GM12878 (cell line): ENCODE results near the gene KDELR1. TPM values are rescaled to one million over a fixed set of nuclear protein-coding genes. Genes with fewer than 3 reads are reported as not detected.

ENCODE experiments used
- ATAC-seq: fragments of 200-7000 bp; cut with Tn5 transposase; 3 replicates; pipeline ENCODE4 v1.9.1; 2020; ENCODE audit warnings: mild to moderate bottlenecking, moderate library complexity
- BruUV-seq: library from RNA; stranded (reverse); fragments of 400-500 nt; replicated peaks from 2 replicates; lab custom pipeline; 2021; lab: Mats Ljungman, UMichigan
- CTCF ChIA-PET: fragments of 300-600 bp; sonication (Branson Sonifier 250); formaldehyde crosslinking; extraction: SDS; loops from one replicate; lab custom pipeline; 2021; ENCODE audit warnings: inconsistent platforms; lab: Yijun Ruan, JAX
- POLR2A ChIA-PET: fragments of 350-600 bp; formaldehyde crosslinking; extraction: SDS; loops from one replicate; lab custom pipeline; 2021; ENCODE audit warnings: inconsistent platforms; lab: Charles Lee
- RAD21 ChIA-PET: fragments of 300-600 bp; sonication (Branson Sonifier 250); formaldehyde crosslinking; loops from one replicate; lab custom pipeline; 2023; ENCODE audit warnings: antibody characterized with exemption; ENCODE audit not compliant: unreplicated experiment; lab: Charles Lee
- SMC1A ChIA-PET: fragments of 300-600 bp; sonication (Branson Sonifier 250); formaldehyde crosslinking; loops from one replicate; lab custom pipeline; 2023; ENCODE audit not compliant: unreplicated experiment, uncharacterized antibody; lab: Charles Lee
- DNase-seq: peaks from one replicate; pipeline ENCODE4 v3.0.0-alpha.2; 2011; ENCODE audit warnings: low read depth, low spot score
- FAIRE-seq: peaks from 3 replicates; lab custom pipeline; 2011; peaks lifted over from hg19 to GRCh38; lab: Jason Lieb, UNC
- H2AFZ ChIP-seq: 2 replicates; pipeline ENCODE4 v1.6.0; 2011; ENCODE audit warnings: low read depth, low read length, control low read depth; ENCODE audit not compliant: control insufficient read depth
- H3K27ac ChIP-seq: 2 replicates; pipeline ENCODE4 v1.5.1; 2011; ENCODE audit warnings: control low read depth; ENCODE audit not compliant: control insufficient read depth, insufficient read depth
- H3K27me3 ChIP-seq, 2 experiments: replicated peaks in 1 of 2; 2 replicates each; pipeline versions ENCODE4 v1.6.0 to v1.6.1; 2011; ENCODE audit warnings: low read length in 1 of 2; ENCODE audit not compliant: control insufficient read depth in 2 of 2, insufficient read depth in 2 of 2
- H3K36me3 ChIP-seq, 2 experiments: 2 replicates each; pipeline ENCODE4 v1.5.1; 2011; ENCODE audit warnings: low read length in 1 of 2; ENCODE audit not compliant: control insufficient read depth in 2 of 2, insufficient read depth in 2 of 2
- H3K4me1 ChIP-seq: 2 replicates; pipeline ENCODE4 v1.6.1; 2011; ENCODE audit warnings: mild to moderate bottlenecking, low read length, moderate library complexity, mixed read lengths; ENCODE audit not compliant: control insufficient read depth, insufficient read depth
- H3K4me2 ChIP-seq: 2 replicates; pipeline ENCODE4 v1.6.0; 2011; ENCODE audit warnings: control low read depth; ENCODE audit not compliant: control insufficient read depth, insufficient read depth
- H3K4me3 ChIP-seq: fragments of 200-600 bp; sonication (generic); 2 replicates; pipeline ENCODE4 v1.5.1; 2016
- H3K79me2 ChIP-seq: 2 replicates; pipeline ENCODE4 v1.6.0; 2011; ENCODE audit warnings: low read length; ENCODE audit not compliant: control insufficient read depth, insufficient read depth
- H3K9ac ChIP-seq: 2 replicates; pipeline ENCODE4 v1.8.0; 2011; ENCODE audit warnings: low read length, control low read depth, mixed read lengths; ENCODE audit not compliant: control insufficient read depth, insufficient read depth
- H3K9me3 ChIP-seq: replicated peaks from 3 replicates; pipeline ENCODE4 v1.5.1; 2011; ENCODE audit warnings: mild to moderate bottlenecking, low read length; ENCODE audit not compliant: control insufficient read depth, insufficient read depth
- H4K20me1 ChIP-seq: 2 replicates; pipeline ENCODE4 v1.6.0; 2011; ENCODE audit not compliant: control insufficient read depth, insufficient read depth
- BMI1 ChIP-seq: fragments of 450-650 bp; IDR thresholded peaks from 2 replicates; pipeline ENCODE4 v1.6.1; 2016; ENCODE audit warnings: mild to moderate bottlenecking, moderate library complexity, borderline replicate concordance
- CHD2 ChIP-seq: IDR thresholded peaks from 2 replicates; pipeline ENCODE4 v1.6.1; 2011; ENCODE audit warnings: low read depth, low read length, improper control_type of control experiment, borderline replicate concordance
- GABPA ChIP-seq: IDR thresholded peaks from 2 replicates; pipeline ENCODE4 v1.6.1; 2014; ENCODE audit warnings: antibody characterized with exemption, low read depth, mild to moderate bottlenecking, inconsistent platforms
- IRF4 ChIP-seq: IDR thresholded peaks from 2 replicates; pipeline ENCODE4 v1.6.1; 2011; ENCODE audit warnings: low read depth, low read length
- LARP7 ChIP-seq: fragments of 450-650 bp; IDR thresholded peaks from 2 replicates; pipeline ENCODE4 v1.6.1; 2017; ENCODE audit warnings: mild to moderate bottlenecking
- RCOR1 ChIP-seq: conservative IDR thresholded peaks from 2 replicates; pipeline ENCODE4 v1.6.1; 2012; ENCODE audit warnings: low read depth, low read length, improper control_type of control experiment
- SIN3A ChIP-seq: IDR thresholded peaks from 2 replicates; pipeline ENCODE4 v1.6.1; 2012; ENCODE audit warnings: low read depth, low read length, improper control_type of control experiment
- USF2 ChIP-seq: IDR thresholded peaks from 2 replicates; pipeline ENCODE4 v1.6.1; 2011; ENCODE audit warnings: low read depth, low read length, improper control_type of control experiment, borderline replicate concordance
- ZNF384 ChIP-seq: IDR thresholded peaks from 2 replicates; pipeline ENCODE4 v1.6.1; 2012; ENCODE audit warnings: low read depth, mild to moderate bottlenecking, low read length, improper control_type of control experiment, borderline replicate concordance
- WGBS: methylation state at CpG from one replicate; pipeline ENCODE4 v1.1.6; 2016; ENCODE audit warnings: low lambda C conversion rate; ENCODE audit not compliant: insufficient replicate concordance, insufficient coverage; ENCODE audit errors: missing lambda C conversion rate; 5-methylcytosine and 5-hydroxymethylcytosine counted together
- in situ Hi-C: fragments of 300-500 bp; cut with MboI; formaldehyde crosslinking; loops from 9 replicates; pipeline ENCODE4 v1.14.3; 2018; ENCODE audit warnings: mixed read lengths
- intact Hi-C: fragments of 100-400 bp; cut with micrococcal nuclease; formaldehyde crosslinking; loops from one replicate; pipeline ENCODE4 v1.14.2; 2022; ENCODE audit not compliant: unreplicated experiment
- polyA plus RNA-seq, 11 experiments: library from polyadenylated mRNA; depleted of rRNA in 4 of 11; unstranded in 6 of 11; stranded (reverse) in 5 of 11; fragments of >200 nt; fragmentation: Nextera tagmentation in 4 of 11; fragmentation: Illumina TruSeq in 1 of 11; extraction: Ambion mirVana in 4 of 11; extraction: Trizol in 1 of 11; gene quantifications; 1 replicate in 1 of 11; 2 replicates in 10 of 11; pipeline versions ENCODE4 v1.2.1 to v1.2.3, GENCODE V29; 2011 to 2016; ENCODE audit warnings: inconsistent platforms in 2 of 11, missing spikeins in 2 of 11, low read depth in 1 of 11
- total RNA-seq, 4 experiments: library from RNA; depleted of rRNA in 3 of 4; stranded (reverse); fragments of >200 nt in 3 of 4; fragmentation: Illumina TruSeq in 1 of 4; extraction: Trizol in 1 of 4; gene quantifications; 2 replicates each; pipeline versions ENCODE4 v1.2.1 to v1.2.3, GENCODE V29; 2013 to 2021
- TF ChIP-seq, protein P1 (sequence below): fragments of 150-350 bp; IDR thresholded peaks from 2 replicates; pipeline ENCODE4 v1.6.1; 2016; ENCODE audit warnings: low read depth, low read length
- TF ChIP-seq, protein P2 (sequence below): IDR thresholded peaks from 2 replicates; pipeline ENCODE4 v1.6.1; 2012; ENCODE audit warnings: improper control_type of control experiment, low read depth, low read length; ENCODE audit not compliant: insufficient replicate concordance

Gene KDELR1
- total and polyA plus RNA-seq, 10 of the 15 experiments (the other 5 are each of a cell fraction or from before 2014, with no cell fraction given), result 2.3 to 71.0 (median 45.2) TPM

DNA sequence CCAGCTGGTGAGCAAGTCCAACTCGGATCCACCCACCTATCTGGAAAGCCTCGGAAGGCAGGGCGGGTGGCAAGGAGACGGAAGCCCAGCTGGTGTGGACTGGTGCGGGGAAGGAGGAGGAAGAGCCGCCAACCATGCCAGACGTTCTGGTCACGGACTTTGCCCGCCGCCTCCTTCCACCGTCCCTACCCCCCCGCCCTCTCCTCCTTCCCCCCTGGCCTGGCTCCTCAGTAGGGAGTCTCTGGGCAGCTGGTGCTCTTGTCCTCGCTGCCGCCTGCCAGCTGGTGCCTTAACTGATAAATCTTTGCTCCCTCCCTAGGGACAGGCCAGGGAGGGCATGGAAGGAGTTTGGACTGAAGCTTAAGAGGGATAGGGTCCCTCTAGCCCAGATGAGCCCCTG lies 22.4 kb downstream of the KDELR1 start:
- 62% methylated on average over 4 of the region's 14 CpGs for WGBS
- intact Hi-C loops, result no loop called here
- H2AFZ ChIP-seq, result no peak overlapping the region
- no peak overlapping the region for H3K4me3 ChIP-seq
- TF ChIP-seq SIN3A (no peak), CHD2 (no peak), GABPA (no peak), USF2 (no peak), LARP7 (no peak), BMI1 (no peak), RCOR1 (no peak), ZNF384 (no peak), IRF4 (no peak)
- TF ChIP-seq, protein P1, sequence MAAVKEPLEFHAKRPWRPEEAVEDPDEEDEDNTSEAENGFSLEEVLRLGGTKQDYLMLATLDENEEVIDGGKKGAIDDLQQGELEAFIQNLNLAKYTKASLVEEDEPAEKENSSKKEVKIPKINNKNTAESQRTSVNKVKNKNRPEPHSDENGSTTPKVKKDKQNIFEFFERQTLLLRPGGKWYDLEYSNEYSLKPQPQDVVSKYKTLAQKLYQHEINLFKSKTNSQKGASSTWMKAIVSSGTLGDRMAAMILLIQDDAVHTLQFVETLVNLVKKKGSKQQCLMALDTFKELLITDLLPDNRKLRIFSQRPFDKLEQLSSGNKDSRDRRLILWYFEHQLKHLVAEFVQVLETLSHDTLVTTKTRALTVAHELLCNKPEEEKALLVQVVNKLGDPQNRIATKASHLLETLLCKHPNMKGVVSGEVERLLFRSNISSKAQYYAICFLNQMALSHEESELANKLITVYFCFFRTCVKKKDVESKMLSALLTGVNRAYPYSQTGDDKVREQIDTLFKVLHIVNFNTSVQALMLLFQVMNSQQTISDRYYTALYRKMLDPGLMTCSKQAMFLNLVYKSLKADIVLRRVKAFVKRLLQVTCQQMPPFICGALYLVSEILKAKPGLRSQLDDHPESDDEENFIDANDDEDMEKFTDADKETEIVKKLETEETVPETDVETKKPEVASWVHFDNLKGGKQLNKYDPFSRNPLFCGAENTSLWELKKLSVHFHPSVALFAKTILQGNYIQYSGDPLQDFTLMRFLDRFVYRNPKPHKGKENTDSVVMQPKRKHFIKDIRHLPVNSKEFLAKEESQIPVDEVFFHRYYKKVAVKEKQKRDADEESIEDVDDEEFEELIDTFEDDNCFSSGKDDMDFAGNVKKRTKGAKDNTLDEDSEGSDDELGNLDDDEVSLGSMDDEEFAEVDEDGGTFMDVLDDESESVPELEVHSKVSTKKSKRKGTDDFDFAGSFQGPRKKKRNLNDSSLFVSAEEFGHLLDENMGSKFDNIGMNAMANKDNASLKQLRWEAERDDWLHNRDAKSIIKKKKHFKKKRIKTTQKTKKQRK, result no peak
- TF ChIP-seq, protein P2, sequence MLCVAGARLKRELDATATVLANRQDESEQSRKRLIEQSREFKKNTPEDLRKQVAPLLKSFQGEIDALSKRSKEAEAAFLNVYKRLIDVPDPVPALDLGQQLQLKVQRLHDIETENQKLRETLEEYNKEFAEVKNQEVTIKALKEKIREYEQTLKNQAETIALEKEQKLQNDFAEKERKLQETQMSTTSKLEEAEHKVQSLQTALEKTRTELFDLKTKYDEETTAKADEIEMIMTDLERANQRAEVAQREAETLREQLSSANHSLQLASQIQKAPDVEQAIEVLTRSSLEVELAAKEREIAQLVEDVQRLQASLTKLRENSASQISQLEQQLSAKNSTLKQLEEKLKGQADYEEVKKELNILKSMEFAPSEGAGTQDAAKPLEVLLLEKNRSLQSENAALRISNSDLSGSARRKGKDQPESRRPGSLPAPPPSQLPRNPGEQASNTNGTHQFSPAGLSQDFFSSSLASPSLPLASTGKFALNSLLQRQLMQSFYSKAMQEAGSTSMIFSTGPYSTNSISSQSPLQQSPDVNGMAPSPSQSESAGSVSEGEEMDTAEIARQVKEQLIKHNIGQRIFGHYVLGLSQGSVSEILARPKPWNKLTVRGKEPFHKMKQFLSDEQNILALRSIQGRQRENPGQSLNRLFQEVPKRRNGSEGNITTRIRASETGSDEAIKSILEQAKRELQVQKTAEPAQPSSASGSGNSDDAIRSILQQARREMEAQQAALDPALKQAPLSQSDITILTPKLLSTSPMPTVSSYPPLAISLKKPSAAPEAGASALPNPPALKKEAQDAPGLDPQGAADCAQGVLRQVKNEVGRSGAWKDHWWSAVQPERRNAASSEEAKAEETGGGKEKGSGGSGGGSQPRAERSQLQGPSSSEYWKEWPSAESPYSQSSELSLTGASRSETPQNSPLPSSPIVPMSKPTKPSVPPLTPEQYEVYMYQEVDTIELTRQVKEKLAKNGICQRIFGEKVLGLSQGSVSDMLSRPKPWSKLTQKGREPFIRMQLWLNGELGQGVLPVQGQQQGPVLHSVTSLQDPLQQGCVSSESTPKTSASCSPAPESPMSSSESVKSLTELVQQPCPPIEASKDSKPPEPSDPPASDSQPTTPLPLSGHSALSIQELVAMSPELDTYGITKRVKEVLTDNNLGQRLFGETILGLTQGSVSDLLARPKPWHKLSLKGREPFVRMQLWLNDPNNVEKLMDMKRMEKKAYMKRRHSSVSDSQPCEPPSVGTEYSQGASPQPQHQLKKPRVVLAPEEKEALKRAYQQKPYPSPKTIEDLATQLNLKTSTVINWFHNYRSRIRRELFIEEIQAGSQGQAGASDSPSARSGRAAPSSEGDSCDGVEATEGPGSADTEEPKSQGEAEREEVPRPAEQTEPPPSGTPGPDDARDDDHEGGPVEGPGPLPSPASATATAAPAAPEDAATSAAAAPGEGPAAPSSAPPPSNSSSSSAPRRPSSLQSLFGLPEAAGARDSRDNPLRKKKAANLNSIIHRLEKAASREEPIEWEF, result no peak
- TF ChIP-seq, all 136 proteins: peak for 0
- no peaks in the 10 kb centered on the region for H3K36me3 ChIP-seq
- BruUV-seq, result no TSS peak
- ChIA-PET RAD21 (no interaction called here), CTCF (no interaction called here), POLR2A (interaction anchor here (0.6 to 1.1 kb wide), 2 partner anchors 22 to 43 kb away, joined by 3 read pairs; partner anchors contain the start of gene KDELR1), SMC1A (no interaction called here)
- no peak overlapping the region for H3K4me2 ChIP-seq
- in situ Hi-C loops, result no loop called here
- no peaks in the 10 kb centered on the region for H3K27me3 ChIP-seq
- H4K20me1 ChIP-seq, result no peaks in the 10 kb centered on the region
- no peak for ATAC-seq
- no peaks in the 10 kb centered on the region for H3K9me3 ChIP-seq
- H3K4me1 ChIP-seq, result peaks cover 6% of the 10 kb centered on the region; the same call in 1 of the 2 replicates
- H3K9ac ChIP-seq, result no peak overlapping the region
- no peak overlapping the region for H3K27ac ChIP-seq
- H3K79me2 ChIP-seq, result no peaks in the 10 kb centered on the region
- FAIRE-seq, result no peak
- DNase-seq, result no peak
